ENCODE measurements around the gene UVRAG. TPM values are rescaled to one million over a fixed set of nuclear protein-coding genes. Genes with fewer than 3 reads are reported as not detected.

The UVRAG gene
- total RNA-seq, 4 donors from 2014 or later, result 16.6 to 22.1 (median 19.3) TPM

- no peak overlapping the region for H3K4me3 ChIP-seq
- H3K4me1 ChIP-seq, result peaks cover 6 to 10% of the 10 kb centered on the region in 2 donors
- TF ChIP-seq POLR2A (IDR thresholded peaks at IDR 0.05), result no peak
- TF ChIP-seq, protein P1, sequence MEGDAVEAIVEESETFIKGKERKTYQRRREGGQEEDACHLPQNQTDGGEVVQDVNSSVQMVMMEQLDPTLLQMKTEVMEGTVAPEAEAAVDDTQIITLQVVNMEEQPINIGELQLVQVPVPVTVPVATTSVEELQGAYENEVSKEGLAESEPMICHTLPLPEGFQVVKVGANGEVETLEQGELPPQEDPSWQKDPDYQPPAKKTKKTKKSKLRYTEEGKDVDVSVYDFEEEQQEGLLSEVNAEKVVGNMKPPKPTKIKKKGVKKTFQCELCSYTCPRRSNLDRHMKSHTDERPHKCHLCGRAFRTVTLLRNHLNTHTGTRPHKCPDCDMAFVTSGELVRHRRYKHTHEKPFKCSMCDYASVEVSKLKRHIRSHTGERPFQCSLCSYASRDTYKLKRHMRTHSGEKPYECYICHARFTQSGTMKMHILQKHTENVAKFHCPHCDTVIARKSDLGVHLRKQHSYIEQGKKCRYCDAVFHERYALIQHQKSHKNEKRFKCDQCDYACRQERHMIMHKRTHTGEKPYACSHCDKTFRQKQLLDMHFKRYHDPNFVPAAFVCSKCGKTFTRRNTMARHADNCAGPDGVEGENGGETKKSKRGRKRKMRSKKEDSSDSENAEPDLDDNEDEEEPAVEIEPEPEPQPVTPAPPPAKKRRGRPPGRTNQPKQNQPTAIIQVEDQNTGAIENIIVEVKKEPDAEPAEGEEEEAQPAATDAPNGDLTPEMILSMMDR (IDR thresholded peaks at IDR 0.05 in 4 of 5, conservative IDR thresholded peaks at IDR 0.05 in 1 of 5), result no peak
- ATAC-seq (no peak), DNase-seq (no peak)
- no peaks in the 10 kb centered on the region for H3K36me3 ChIP-seq
- H3K9me3 ChIP-seq, result no peaks in the 10 kb centered on the region
- in situ Hi-C loops (cut with MboI; ENCODE audit: low sequenced_read_pairs in 4 of 4), result loop anchor here in 3 of 4 donors (5.0 to 10.0 kb wide), 3 partner anchors 55 to 345 kb away; no protein-coding TSS in a partner anchor
- H3K27me3 ChIP-seq, result no peaks in the 10 kb centered on the region
- intact Hi-C loops (cut with DNase I; ENCODE audit: low total_unique reads), result loop anchor here (10.0 kb wide), 1 partner anchor 635 kb away; the partner anchor contains the start of gene EMSY
- no peak overlapping the region for H3K27ac ChIP-seq
Observed at GRCh38 chr11:75809991-75810390, 5.0 kb upstream of the UVRAG start.

DNA sequence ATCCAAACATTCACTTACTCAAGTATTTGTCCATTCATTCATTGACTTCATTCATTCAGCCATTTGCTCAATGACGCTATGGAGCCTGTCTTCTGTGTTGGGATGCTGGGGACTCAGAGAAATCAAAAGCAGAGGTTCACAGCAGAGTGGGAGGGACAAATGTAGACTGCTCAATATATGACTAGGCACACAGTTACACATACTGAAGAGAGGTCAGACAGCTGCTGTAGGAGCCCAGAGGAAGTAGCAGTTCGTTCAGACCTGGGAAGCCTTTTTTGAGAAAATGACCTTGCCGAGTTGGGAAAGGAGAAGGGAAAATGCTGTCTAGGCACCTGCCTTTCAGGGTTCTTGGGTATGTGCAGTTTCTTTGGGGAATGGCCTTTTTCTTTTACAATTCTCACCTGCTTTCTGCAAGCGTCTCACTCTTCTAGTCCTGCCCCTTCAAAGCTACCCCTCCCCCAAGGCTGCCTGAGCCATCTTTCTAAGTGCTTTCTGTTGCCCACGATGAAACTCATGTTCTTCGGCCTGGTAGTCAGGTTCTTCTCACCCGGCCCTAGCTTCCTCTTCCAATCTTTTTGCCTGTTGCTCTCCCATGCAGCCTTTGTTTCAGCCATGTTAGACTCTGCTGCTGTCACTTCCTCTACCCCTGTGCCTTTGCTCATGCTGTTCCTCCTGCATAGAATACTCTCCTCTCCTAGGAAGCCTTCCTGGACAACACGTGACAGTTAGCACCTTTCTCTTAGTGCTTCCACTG, 4.2 kb upstream of the UVRAG start:
- Histone ChIP-seq H3K36me3 (no peaks in the 10 kb centered on the region), H3K4me3 (no peak overlapping the region), H3K9me3 (no peaks in the 10 kb centered on the region), H3K27ac (no peak overlapping the region), H3K4me1 (peaks cover 8 to 10% of the 10 kb centered on the region in 2 donors), H3K27me3 (no peaks in the 10 kb centered on the region)
- TF ChIP-seq, protein P1 (IDR thresholded peaks at IDR 0.05 in 4 of 5, conservative IDR thresholded peaks at IDR 0.05 in 1 of 5), result no peak
- TF ChIP-seq POLR2A (IDR thresholded peaks at IDR 0.05), result no peak
- DNase-seq, result no peak
- in situ Hi-C loops (cut with MboI; ENCODE audit: low sequenced_read_pairs in 4 of 4) (no loop called here), intact Hi-C loops (cut with DNase I; ENCODE audit: low total_unique reads) (loop anchor here (10.0 kb wide), 1 partner anchor 634 kb away; the partner anchor contains the start of gene EMSY)
- no peak for ATAC-seq

DNA sequence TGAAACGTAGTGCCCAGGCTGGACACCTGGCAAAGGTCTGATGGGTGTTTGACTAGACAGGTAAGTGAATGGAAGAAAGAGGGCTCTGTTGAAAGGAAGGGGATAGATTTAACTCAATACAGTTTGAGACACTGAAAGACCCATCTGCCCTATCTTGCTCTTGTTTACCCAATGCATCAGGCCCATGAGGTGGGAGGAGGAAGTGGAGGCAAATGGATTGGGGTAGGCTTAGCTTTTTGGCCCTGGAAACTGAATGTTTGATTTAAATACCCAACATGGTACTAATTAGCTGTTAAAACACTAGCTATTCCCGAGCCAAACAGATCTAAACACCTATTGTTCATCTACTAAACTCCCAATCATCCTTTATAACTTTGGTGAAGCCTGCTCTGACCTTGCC, 3.5 kb upstream of the UVRAG start:
- no peak overlapping the region for H3K4me3 ChIP-seq
- no peak overlapping the region for H3K27ac ChIP-seq
- no peak for DNase-seq
- TF ChIP-seq POLR2A (IDR thresholded peaks at IDR 0.05), result no peak
- TF ChIP-seq, protein P1 (IDR thresholded peaks at IDR 0.05 in 4 of 5, conservative IDR thresholded peaks at IDR 0.05 in 1 of 5), result no peak
- no peak for ATAC-seq
- in situ Hi-C loops (cut with MboI; ENCODE audit: low sequenced_read_pairs in 4 of 4) (no loop called here), intact Hi-C loops (cut with DNase I; ENCODE audit: low total_unique reads) (loop anchor here (10.0 kb wide), 1 partner anchor 633 kb away; the partner anchor contains the start of gene EMSY)
- no peaks in the 10 kb centered on the region for H3K27me3 ChIP-seq
- no peaks in the 10 kb centered on the region for H3K9me3 ChIP-seq
- peaks cover 15% of the 10 kb centered on the region in 2 donors for H3K4me1 ChIP-seq
- no peaks in the 10 kb centered on the region for H3K36me3 ChIP-seq

DNA sequence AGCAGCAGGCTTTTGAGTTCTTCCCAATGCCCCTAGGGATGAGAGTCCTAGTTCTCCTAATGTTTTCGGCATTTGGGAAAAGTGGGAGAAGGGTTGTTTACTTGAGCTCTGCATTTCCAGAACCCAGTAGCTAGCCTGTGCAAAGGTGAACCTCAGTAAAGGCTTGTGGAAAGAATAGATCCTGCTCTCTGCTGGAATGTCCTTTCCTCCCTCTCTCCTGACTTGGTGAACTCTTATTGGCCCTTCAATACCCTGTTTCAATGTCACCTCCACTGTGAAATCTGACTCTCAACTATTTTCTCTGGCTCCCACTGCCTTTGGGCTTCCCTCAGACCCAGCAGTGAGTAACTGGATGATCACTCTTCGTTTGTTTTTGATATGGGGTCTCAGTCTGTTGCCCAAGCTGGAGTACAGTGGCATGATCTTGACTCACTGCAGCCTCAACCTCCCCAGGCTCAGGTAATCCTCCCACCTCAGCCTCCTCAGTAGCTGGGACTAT, 2.4 kb upstream of the UVRAG start:
- H3K4me3 ChIP-seq, result no peak overlapping the region
- H3K27ac ChIP-seq, result peak overlapping the region; percentile 15 to 88 (median 69)
- TF ChIP-seq, protein P1 (IDR thresholded peaks at IDR 0.05 in 4 of 5, conservative IDR thresholded peaks at IDR 0.05 in 1 of 5), result no peak
- no peak for TF ChIP-seq POLR2A (IDR thresholded peaks at IDR 0.05)
- in situ Hi-C loops (cut with MboI; ENCODE audit: low sequenced_read_pairs in 4 of 4) (no loop called here), intact Hi-C loops (cut with DNase I; ENCODE audit: low total_unique reads) (loop anchor here (10.0 kb wide), 1 partner anchor 632 kb away; the partner anchor contains the start of gene EMSY)
- no peaks in the 10 kb centered on the region for H3K36me3 ChIP-seq
- no peak for DNase-seq
- no peaks in the 10 kb centered on the region for H3K27me3 ChIP-seq
- peaks cover 25 to 26% of the 10 kb centered on the region in 2 donors for H3K4me1 ChIP-seq
- no peaks in the 10 kb centered on the region for H3K9me3 ChIP-seq
- no peak for ATAC-seq

Measured in gastrocnemius medialis (tissue), 4 donors.